ENCODE measurements around the gene ARSB.

Gene ARSB

DNA sequence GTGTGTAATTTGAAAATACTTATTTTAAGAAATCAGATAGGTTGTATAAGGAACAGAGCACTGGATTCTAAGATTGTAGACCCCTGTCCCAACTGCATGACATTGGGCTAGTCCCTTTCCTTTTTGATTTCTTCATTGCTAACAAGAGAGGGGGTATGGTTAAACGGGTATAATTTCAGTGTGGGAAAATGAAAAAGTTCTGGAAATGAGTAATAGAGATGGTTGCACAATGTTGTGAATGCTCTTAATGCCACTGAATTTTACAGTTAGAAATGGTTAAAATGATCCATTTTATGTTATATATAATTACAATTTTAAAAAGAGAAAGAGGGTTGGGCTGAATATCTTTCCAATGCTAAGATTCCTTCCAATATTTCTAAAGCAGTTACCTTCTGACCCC is 233.2 kb downstream of the ARSB start:
- POLR2A ChIA-PET = no interaction called here
- Histone ChIP-seq H3K4me1 (ENCODE audit: control extremely low read depth in 1 of 4, control insufficient read depth in 4 of 4, insufficient read depth in 4 of 4, low read length in 3 of 4) (no peaks in the 10 kb centered on the region), H3K4me3 (ENCODE audit: control insufficient read depth in 1 of 7, extremely low read depth in 1 of 7, insufficient read depth in 4 of 7, low read depth in 2 of 7, low read length in 6 of 7) (no peak overlapping the region), H3K9me3 (ENCODE audit: control extremely low read depth in 1 of 5, control insufficient read depth in 4 of 5, insufficient read depth in 2 of 5, low read depth in 1 of 5, low read length in 4 of 5) (no peaks in the 10 kb centered on the region), H3K27me3 (replicated peaks in 2 of 5; ENCODE audit: control insufficient read depth in 4 of 5, insufficient read depth in 5 of 5, low read length in 4 of 5) (peaks cover 0 to 1% (median 0%) of the 10 kb centered on the region in 5 experiments), H3K27ac (ENCODE audit: insufficient read depth in 1 of 2, low read depth in 1 of 2, low read length in 2 of 2, poor library complexity in 1 of 2, severe bottlenecking in 2 of 2) (no peak overlapping the region), H3K36me3 (ENCODE audit: control insufficient read depth in 4 of 4, insufficient read depth in 4 of 4, low read length in 3 of 4) (no peaks in the 10 kb centered on the region)
- DNase-seq = no peak
- WGBS (ENCODE audit: insufficient coverage) = 83% methylated on average over 1 of the region's 1 CpG
- CTCF ChIA-PET = no interaction called here

DNA sequence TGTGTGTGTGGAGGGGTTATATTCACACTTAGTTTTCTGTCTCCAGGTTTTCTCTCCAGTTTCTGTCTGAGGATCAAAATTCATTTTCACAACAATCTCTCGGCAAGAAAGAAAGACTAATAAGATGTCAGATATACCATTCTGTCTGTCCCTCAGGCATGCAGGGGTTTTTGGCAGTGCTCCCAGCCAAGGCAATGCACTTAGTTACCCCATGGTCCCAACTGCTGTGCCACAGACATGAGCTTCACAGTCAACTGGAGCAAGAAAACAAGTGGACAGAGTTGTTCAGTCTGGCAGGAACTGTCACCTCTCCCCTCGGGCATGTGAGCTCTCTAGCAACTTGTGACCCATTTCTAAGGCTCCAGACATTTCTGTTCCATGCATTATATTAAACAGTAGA is 234.8 kb downstream of the ARSB start:
- no peak for DNase-seq
- H3K4me1 ChIP-seq (ENCODE audit: control extremely low read depth in 1 of 4, control insufficient read depth in 4 of 4, insufficient read depth in 4 of 4, low read length in 3 of 4) = no peaks in the 10 kb centered on the region
- no peaks in the 10 kb centered on the region for H3K9me3 ChIP-seq (ENCODE audit: control extremely low read depth in 1 of 5, control insufficient read depth in 4 of 5, insufficient read depth in 2 of 5, low read depth in 1 of 5, low read length in 4 of 5)
- no peak overlapping the region for H3K4me3 ChIP-seq (ENCODE audit: control insufficient read depth in 1 of 7, extremely low read depth in 1 of 7, insufficient read depth in 4 of 7, low read depth in 2 of 7, low read length in 6 of 7)
- WGBS (ENCODE audit: insufficient coverage) = 45% methylated on average over 2 of the region's 2 CpGs
- CTCF ChIA-PET = interaction anchor here (1.2 kb wide), 1 partner anchor 134 kb away, joined by 3 read pairs; no protein-coding TSS in a partner anchor
- POLR2A ChIA-PET = no interaction called here
- H3K27me3 ChIP-seq (replicated peaks in 2 of 5; ENCODE audit: control insufficient read depth in 4 of 5, insufficient read depth in 5 of 5, low read length in 4 of 5) = peaks cover 0 to 1% (median 0%) of the 10 kb centered on the region in 5 experiments
- no peaks in the 10 kb centered on the region for H3K36me3 ChIP-seq (ENCODE audit: control insufficient read depth in 4 of 4, insufficient read depth in 4 of 4, low read length in 3 of 4)
- no peak overlapping the region for H3K27ac ChIP-seq (ENCODE audit: insufficient read depth in 1 of 2, low read depth in 1 of 2, low read length in 2 of 2, poor library complexity in 1 of 2, severe bottlenecking in 2 of 2)

DNA sequence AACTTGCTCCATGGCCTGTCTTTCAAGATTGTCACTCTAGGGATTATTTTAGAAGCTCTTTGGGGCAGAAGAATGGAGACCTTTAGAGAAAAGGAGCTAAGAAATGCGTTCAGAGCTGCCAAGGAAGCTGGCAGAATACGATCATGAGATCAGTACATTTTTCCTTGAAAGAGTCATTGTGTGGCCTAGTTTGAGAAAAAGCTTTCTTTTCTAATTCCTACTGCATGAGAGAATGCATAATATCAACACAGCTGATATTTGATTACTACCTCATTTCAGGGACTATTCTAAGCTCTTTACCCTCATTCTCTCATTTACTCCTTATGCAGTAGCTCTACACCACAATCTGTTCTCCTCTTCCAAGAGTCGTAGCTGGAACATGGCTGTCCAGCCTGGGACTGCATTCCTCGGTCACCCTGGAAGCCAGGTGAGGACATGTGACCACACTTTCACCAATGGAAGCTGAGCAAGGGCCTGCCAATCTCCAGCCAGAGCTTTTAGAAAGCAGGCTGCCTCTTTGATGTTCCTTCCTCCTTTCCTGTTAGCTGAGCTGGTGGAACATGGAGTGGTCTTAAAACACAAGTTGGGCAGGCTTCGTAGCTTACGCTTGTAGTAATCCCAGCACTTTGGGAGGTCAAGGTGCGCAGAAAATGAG is 237.3 kb downstream of the ARSB start:
- DNase-seq = no peak
- CTCF ChIA-PET = interaction anchor here (0.9 kb wide), 1 partner anchor 10 kb away, joined by 3 read pairs; no protein-coding TSS in a partner anchor
- no peak overlapping the region for H3K27ac ChIP-seq (ENCODE audit: insufficient read depth in 1 of 2, low read depth in 1 of 2, low read length in 2 of 2, poor library complexity in 1 of 2, severe bottlenecking in 2 of 2)

DNA sequence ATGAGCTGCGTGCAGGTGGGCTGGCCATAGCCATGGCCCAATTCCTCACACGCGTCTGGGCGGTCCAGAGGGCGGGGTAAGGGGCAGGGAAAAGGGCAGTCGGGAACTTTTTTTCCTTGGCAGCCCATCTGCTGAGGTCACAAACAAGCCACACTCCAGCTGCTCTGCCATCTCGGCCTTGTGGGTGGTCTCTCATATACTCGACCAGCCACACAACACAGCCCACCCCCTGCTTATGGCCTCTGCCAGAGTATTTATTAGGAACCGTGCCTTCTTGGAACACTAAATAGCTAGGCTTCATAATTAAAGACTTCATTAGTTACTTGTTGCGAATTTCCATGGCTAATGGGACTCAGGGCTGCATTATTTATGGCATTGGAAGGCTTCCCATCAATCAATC is 238.1 kb downstream of the ARSB start:
- no peaks in the 10 kb centered on the region for H3K36me3 ChIP-seq (ENCODE audit: control insufficient read depth in 4 of 4, insufficient read depth in 4 of 4, low read length in 3 of 4)
- H3K27ac ChIP-seq (ENCODE audit: insufficient read depth in 1 of 2, low read depth in 1 of 2, low read length in 2 of 2, poor library complexity in 1 of 2, severe bottlenecking in 2 of 2) = no peak overlapping the region
- no peaks in the 10 kb centered on the region for H3K9me3 ChIP-seq (ENCODE audit: control extremely low read depth in 1 of 5, control insufficient read depth in 4 of 5, insufficient read depth in 2 of 5, low read depth in 1 of 5, low read length in 4 of 5)
- H3K4me3 ChIP-seq (ENCODE audit: control insufficient read depth in 1 of 7, extremely low read depth in 1 of 7, insufficient read depth in 4 of 7, low read depth in 2 of 7, low read length in 6 of 7) = no peak overlapping the region
- no peaks in the 10 kb centered on the region for H3K4me1 ChIP-seq (ENCODE audit: control extremely low read depth in 1 of 4, control insufficient read depth in 4 of 4, insufficient read depth in 4 of 4, low read length in 3 of 4)
- ChIA-PET POLR2A (interaction anchor here (0.6 kb wide), 1 partner anchor 199 kb away, joined by 3 read pairs; no protein-coding TSS in a partner anchor), CTCF (no interaction called here)
- DNase-seq = no peak
- peaks cover 0 to 3% (median 2%) of the 10 kb centered on the region in 5 experiments for H3K27me3 ChIP-seq (replicated peaks in 2 of 5; ENCODE audit: control insufficient read depth in 4 of 5, insufficient read depth in 5 of 5, low read length in 4 of 5)
- 89% methylated on average over 9 of the region's 10 CpGs for WGBS (ENCODE audit: insufficient coverage)

More for the DNA sequence above, 237.3 kb downstream of the ARSB start:
- H3K36me3 ChIP-seq (ENCODE audit: control insufficient read depth in 4 of 4, insufficient read depth in 4 of 4, low read length in 3 of 4) = no peaks in the 10 kb centered on the region
- WGBS (ENCODE audit: insufficient coverage) = 94% methylated on average over 7 of the region's 7 CpGs
- no peaks in the 10 kb centered on the region for H3K4me1 ChIP-seq (ENCODE audit: control extremely low read depth in 1 of 4, control insufficient read depth in 4 of 4, insufficient read depth in 4 of 4, low read length in 3 of 4)
- H3K9me3 ChIP-seq (ENCODE audit: control extremely low read depth in 1 of 5, control insufficient read depth in 4 of 5, insufficient read depth in 2 of 5, low read depth in 1 of 5, low read length in 4 of 5) = no peaks in the 10 kb centered on the region
- H3K27me3 ChIP-seq (replicated peaks in 2 of 5; ENCODE audit: control insufficient read depth in 4 of 5, insufficient read depth in 5 of 5, low read length in 4 of 5) = peaks cover 0 to 3% (median 2%) of the 10 kb centered on the region in 5 experiments
- H3K4me3 ChIP-seq (ENCODE audit: control insufficient read depth in 1 of 7, extremely low read depth in 1 of 7, insufficient read depth in 4 of 7, low read depth in 2 of 7, low read length in 6 of 7) = no peak overlapping the region
- POLR2A ChIA-PET = interaction anchor here (0.6 kb wide), 1 partner anchor 200 kb away, joined by 3 read pairs; no protein-coding TSS in a partner anchor

DNA sequence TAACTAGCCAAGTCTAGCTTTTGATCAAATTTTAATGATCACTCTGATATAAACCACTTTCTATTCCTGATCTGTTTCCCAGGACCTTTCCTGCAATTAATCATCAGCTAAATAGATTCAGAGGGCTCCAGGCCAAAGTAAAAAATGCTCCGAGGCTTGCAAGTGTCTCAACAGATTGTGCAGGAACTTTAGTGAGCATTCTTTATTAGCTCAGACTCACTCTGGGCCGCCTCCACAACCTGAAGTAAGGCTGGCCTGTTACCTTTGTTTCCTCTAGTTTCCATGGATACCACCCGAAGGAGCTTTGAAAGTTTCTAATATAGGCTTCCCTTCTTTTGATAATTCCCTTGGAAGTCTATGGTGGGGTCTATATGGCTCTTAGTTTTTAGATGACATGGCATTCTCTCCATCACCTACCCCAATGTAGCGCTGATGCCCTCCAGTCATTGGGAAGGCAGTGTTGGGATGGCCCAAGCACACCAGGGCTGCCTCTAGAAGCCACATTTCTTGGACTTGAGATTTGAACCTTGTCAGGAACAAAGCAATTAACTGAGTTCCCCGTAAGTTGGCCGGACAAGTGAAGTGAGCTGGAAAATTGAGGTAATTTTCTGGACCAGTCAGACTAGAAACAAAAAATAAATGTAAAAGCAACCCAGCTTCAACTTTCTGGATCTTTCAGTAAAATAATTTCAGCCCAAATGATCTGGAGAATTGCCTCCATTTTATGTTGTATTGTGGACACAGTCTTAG is 238.9 kb downstream of the ARSB start:
- no peak for DNase-seq
- POLR2A ChIA-PET = no interaction called here
- H3K9me3 ChIP-seq (ENCODE audit: control extremely low read depth in 1 of 5, control insufficient read depth in 4 of 5, insufficient read depth in 2 of 5, low read depth in 1 of 5, low read length in 4 of 5) = no peaks in the 10 kb centered on the region
- no peaks in the 10 kb centered on the region for H3K4me1 ChIP-seq (ENCODE audit: control extremely low read depth in 1 of 4, control insufficient read depth in 4 of 4, insufficient read depth in 4 of 4, low read length in 3 of 4)
- H3K27me3 ChIP-seq (replicated peaks in 2 of 5; ENCODE audit: control insufficient read depth in 4 of 5, insufficient read depth in 5 of 5, low read length in 4 of 5) = peaks cover 0 to 3% (median 2%) of the 10 kb centered on the region in 5 experiments
- no peak overlapping the region for H3K4me3 ChIP-seq (ENCODE audit: control insufficient read depth in 1 of 7, extremely low read depth in 1 of 7, insufficient read depth in 4 of 7, low read depth in 2 of 7, low read length in 6 of 7)
- WGBS (ENCODE audit: insufficient coverage) = 100% methylated on average over 3 of the region's 6 CpGs
- no peak overlapping the region for H3K27ac ChIP-seq (ENCODE audit: insufficient read depth in 1 of 2, low read depth in 1 of 2, low read length in 2 of 2, poor library complexity in 1 of 2, severe bottlenecking in 2 of 2)
- H3K36me3 ChIP-seq (ENCODE audit: control insufficient read depth in 4 of 4, insufficient read depth in 4 of 4, low read length in 3 of 4) = no peaks in the 10 kb centered on the region
- CTCF ChIA-PET = no interaction called here

DNA sequence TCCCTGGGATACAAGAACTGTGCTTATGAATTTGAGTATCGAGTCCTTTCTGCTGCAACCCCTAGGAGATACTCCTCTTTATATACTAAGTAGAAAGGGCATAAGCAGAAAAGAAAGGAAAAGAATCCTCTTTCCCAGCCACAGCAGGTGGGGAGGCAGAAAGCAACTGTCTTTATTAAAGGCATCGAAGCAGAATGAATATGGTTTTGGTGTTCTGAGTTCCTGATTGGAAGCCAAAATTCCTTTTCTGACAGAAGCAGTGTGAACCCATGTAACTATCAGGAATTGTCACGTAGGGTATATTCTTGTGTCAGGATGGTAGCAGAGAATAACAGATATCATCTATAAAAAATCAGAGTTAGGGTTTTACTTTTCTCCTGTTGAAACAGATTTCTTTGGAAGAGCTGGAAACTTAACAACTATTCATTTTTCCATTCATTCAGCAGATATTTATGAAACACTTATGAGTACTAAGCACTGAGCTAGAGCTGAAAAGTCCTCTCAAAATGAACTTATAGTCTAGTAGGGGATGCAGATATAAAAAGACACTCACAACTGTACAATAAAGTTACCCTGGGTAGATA is 240.1 kb downstream of the ARSB start:
- Histone ChIP-seq H3K27me3 (replicated peaks in 2 of 5; ENCODE audit: control insufficient read depth in 4 of 5, insufficient read depth in 5 of 5, low read length in 4 of 5) (peaks cover 0 to 3% (median 2%) of the 10 kb centered on the region in 5 experiments), H3K9me3 (ENCODE audit: control extremely low read depth in 1 of 5, control insufficient read depth in 4 of 5, insufficient read depth in 2 of 5, low read depth in 1 of 5, low read length in 4 of 5) (no peaks in the 10 kb centered on the region), H3K36me3 (ENCODE audit: control insufficient read depth in 4 of 4, insufficient read depth in 4 of 4, low read length in 3 of 4) (no peaks in the 10 kb centered on the region), H3K4me3 (ENCODE audit: control insufficient read depth in 1 of 7, extremely low read depth in 1 of 7, insufficient read depth in 4 of 7, low read depth in 2 of 7, low read length in 6 of 7) (no peak overlapping the region), H3K27ac (ENCODE audit: insufficient read depth in 1 of 2, low read depth in 1 of 2, low read length in 2 of 2, poor library complexity in 1 of 2, severe bottlenecking in 2 of 2) (no peak overlapping the region), H3K4me1 (ENCODE audit: control extremely low read depth in 1 of 4, control insufficient read depth in 4 of 4, insufficient read depth in 4 of 4, low read length in 3 of 4) (no peaks in the 10 kb centered on the region)
- DNase-seq = no peak
- WGBS (ENCODE audit: insufficient coverage) = no CpG with 5 or more reads among the region's 3 CpGs
- POLR2A ChIA-PET = no interaction called here
- CTCF ChIA-PET = no interaction called here

DNA sequence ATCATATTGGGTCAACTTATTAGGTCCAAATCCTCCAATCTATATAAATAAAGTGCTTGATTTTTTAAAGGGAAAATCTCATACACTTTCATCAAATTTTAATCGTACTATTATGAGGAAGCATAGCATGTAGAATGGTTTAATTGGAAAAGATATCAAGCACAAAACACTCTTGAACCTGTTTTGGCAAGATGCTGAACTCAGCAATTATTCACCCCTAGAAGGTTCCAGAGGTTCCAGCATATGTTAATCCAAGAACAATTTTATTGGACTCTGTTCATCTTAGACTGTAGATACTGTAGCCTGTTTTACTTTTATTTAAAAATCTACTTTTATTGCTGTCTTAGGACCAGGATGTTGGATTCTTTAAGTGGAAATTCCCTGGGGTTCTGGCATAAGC is 244.1 kb downstream of the ARSB start:
- DNase-seq = no peak
- Histone ChIP-seq H3K27ac (ENCODE audit: insufficient read depth in 1 of 2, low read depth in 1 of 2, low read length in 2 of 2, poor library complexity in 1 of 2, severe bottlenecking in 2 of 2) (no peak overlapping the region), H3K9me3 (ENCODE audit: control extremely low read depth in 1 of 5, control insufficient read depth in 4 of 5, insufficient read depth in 2 of 5, low read depth in 1 of 5, low read length in 4 of 5) (no peaks in the 10 kb centered on the region), H3K4me3 (ENCODE audit: control insufficient read depth in 1 of 7, extremely low read depth in 1 of 7, insufficient read depth in 4 of 7, low read depth in 2 of 7, low read length in 6 of 7) (no peak overlapping the region), H3K27me3 (replicated peaks in 2 of 5; ENCODE audit: control insufficient read depth in 4 of 5, insufficient read depth in 5 of 5, low read length in 4 of 5) (peaks cover 0 to 3% (median 2%) of the 10 kb centered on the region in 5 experiments), H3K36me3 (ENCODE audit: control insufficient read depth in 4 of 4, insufficient read depth in 4 of 4, low read length in 3 of 4) (no peaks in the 10 kb centered on the region), H3K4me1 (ENCODE audit: control extremely low read depth in 1 of 4, control insufficient read depth in 4 of 4, insufficient read depth in 4 of 4, low read length in 3 of 4) (no peaks in the 10 kb centered on the region)
- ChIA-PET POLR2A (no interaction called here), CTCF (interaction anchor here (0.7 kb wide), 1 partner anchor 59 kb away, joined by 3 read pairs; no protein-coding TSS in a partner anchor)
- WGBS (ENCODE audit: insufficient coverage) = no CpG with 5 or more reads among the region's 1 CpG

Measured in common myeloid progenitor, CD34-positive (primary cell).